Measurements from ENCODE around the gene KCNG2. TPM values are rescaled to one million over a fixed set of nuclear protein-coding genes. Genes with fewer than 3 reads are reported as not detected.
"Not testable (repeated sequence)": the region's sequence is repeated elsewhere in the genome, so short reads cannot be mapped to it uniquely, and the experiment has no call there.

KCNG2 gene
- polyA plus RNA-seq, 4 donors: 0.14 to 0.40 (median 0.28) TPM

GRCh38 chr18:79849328-79850207 is 51.8 kb downstream of the KCNG2 start:
- DNase-seq (ENCODE audit: low read depth in 4 of 4, low spot score in 3 of 4): no peak

DNA sequence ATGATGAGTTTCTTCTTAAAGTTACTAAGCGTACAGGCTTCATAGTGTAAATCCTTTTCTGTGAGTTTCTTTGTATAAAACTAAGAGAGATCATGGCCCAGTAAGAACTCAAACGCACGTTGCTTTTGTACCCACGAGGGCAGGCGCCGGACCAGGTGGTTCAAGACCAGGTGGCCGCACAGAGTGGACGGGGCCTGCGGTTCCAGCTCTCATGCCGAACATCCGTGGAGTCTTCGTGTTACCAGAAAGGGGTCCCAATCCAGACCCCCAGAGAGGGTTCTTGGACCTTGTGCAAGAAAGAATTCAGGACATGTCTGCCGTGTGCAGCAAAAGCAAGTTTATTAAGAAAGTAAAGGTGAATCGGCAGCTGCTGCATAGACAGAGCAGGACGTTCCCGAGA is 53.0 kb downstream of the KCNG2 start:
- no peak for DNase-seq (ENCODE audit: low read depth in 4 of 4, low spot score in 3 of 4)

- no peak for DNase-seq (ENCODE audit: low read depth in 4 of 4, low spot score in 3 of 4)
These were observed 53.8 kb downstream of the KCNG2 start for GRCh38 chr18:79851489-79851888.

DNA sequence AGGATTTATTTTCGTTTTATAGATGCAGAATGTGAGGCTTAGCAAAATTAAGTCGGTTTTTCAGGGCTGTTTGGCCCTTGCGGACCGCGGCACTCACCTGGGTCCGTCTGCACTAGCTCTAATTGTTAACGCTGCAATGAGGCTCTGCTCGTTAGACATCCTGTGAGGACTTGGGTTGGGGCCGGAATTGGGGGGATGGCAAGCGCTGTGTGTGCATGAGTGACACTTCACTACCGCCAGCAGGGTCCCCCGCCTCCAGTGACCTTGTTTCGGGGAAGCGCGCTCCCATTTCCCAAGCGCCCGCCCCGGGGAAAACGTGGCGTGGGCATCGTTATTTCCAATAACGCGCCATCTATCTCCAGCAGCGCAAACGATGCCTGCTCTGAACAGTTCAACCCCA is 54.2 kb downstream of the KCNG2 start:
- no peak for DNase-seq (ENCODE audit: low read depth in 4 of 4, low spot score in 3 of 4)

GRCh38 chr18:79852561-79853302 is 55.0 kb downstream of the KCNG2 start:
- DNase-seq (ENCODE audit: low read depth in 4 of 4, low spot score in 3 of 4): no peak

DNA sequence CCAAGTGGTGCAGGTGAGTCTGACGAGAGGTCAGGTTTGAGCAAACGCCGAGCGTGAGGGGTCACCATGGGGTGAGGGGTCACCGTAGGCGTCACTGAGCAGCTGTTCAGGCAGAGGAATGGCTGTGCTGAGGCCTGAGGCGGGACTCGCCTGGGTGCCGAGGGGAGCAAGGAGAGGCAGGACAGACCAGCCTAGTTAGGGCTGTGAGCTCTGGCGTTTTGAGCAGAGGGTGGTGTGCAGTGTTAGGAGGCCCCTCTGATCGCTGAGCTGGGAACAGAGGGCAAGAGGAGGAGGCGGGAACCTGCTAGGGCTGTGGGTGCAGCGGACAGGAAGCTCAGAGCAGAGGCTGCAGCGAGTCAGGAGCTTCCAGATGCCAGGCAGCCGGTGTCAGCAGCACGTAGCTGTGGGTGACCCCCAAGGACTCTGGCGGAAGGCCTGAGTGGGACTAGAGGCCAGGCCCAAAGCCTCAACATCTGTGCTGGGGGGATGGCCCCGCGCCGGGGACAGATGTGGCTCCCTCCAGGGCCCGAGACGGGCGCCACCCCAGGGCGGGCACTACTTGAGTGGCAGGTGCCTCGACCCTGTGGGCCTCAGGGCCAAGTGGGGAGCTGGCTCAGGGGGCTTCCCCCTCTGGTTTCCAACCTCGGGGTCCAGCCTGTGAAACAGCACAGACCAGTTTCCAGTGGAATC is 55.7 kb downstream of the KCNG2 start:
- DNase-seq (ENCODE audit: low read depth in 4 of 4, low spot score in 3 of 4): no peak

DNA sequence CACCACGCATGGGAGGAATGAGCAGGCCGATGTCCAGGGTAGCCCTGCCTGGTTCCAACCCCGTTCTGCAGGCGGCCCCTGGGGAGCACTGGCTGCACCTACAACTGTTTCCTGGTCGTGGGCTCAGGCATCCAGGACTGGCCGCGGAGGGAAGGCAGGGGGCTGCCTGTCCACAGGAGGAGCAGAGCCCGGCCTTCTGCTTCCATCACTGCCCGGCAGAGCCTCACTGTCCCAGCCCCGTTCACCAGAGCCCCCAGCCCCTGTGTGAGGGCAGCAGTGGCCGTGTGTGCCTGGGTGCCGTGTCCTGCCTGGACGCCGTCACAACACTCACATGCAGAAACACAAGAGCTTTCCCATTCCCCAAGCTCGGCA is 56.2 kb downstream of the KCNG2 start:
- DNase-seq (ENCODE audit: low read depth in 4 of 4, low spot score in 3 of 4): no peak

- DNase-seq (ENCODE audit: low read depth in 4 of 4, low spot score in 3 of 4): no peak
These were observed 57.6 kb downstream of the KCNG2 start for GRCh38 chr18:79855147-79855933.

DNA sequence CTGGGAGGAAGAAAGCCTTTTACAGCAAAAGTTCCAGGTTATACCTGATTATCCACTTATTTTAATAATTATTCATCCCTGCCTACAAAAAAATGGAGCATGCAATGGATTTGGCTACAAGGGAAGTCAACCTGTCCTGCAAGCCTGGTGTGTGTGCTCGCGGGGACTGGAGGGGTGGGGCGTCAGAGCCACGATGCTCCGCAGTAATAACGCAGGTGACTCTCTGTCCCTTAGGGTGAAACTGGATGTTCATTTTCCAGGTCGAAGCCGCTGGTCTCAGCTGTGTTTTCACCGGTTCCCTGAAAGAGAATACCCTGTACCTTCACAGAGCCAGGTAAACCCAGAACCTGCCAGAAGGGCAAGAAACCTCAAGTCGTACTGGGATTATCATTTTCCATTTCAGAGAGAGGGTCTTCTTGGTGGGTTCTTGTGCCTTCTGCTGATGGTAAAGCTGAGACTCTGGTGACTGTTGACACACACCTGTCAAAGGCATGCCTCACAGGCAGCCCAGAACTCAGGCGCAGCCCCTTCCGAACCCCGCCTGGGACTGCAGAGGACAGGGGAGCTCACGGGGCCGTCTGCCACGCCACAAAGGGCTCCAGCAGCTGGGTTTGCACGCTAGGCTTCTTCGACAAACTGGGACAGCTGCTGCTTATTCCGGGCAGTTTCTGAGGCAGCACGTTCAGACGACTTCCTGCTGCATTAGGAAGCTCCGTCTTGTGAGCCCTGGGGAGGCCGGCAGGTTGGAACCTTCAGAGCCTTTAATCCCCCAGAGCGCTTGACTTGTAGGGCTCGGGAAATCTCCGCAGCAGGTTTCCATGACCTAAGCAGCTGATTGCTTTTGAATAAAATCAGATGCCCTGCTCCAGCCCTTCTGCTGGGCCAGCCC is 58.6 kb downstream of the KCNG2 start:
- DNase-seq (ENCODE audit: low read depth in 4 of 4, low spot score in 3 of 4): no peak

DNA sequence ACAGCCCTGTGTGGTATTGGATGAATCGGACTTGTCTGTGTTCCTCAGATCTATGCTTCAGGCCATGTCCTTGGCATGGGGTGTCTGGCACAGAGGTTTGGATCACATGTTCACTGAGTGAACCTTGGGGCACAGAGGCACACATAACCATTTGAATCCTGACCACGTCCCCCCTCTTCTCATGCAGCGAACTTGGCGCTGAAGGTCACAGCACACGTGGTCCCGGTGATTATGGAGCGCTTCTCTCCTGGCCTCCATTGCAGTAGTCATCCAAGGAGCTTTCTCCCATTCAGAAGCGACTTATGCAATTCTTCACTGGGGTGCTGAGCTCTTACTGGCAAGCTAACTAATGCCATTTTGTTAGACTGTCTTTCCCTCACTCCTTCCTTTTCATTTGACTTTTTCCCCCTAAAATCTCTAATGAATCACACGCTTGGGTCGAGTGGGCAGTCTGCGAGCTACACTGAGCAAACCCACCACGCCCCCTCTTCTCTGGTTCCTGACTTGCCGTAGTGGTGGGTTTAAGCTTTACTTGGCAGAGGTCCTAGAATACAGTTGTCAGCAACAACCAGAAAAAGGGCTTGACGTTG is 59.4 kb downstream of the KCNG2 start:
- DNase-seq (ENCODE audit: low read depth in 4 of 4, low spot score in 3 of 4): no peak

- DNase-seq (ENCODE audit: low read depth in 4 of 4, low spot score in 3 of 4): no peak
These were observed 61.6 kb downstream of the KCNG2 start for GRCh38 chr18:79859314-79859713.

- no peak for DNase-seq (ENCODE audit: low read depth in 4 of 4, low spot score in 3 of 4)
These were observed 63.9 kb downstream of the KCNG2 start for GRCh38 chr18:79861687-79862086.

DNA sequence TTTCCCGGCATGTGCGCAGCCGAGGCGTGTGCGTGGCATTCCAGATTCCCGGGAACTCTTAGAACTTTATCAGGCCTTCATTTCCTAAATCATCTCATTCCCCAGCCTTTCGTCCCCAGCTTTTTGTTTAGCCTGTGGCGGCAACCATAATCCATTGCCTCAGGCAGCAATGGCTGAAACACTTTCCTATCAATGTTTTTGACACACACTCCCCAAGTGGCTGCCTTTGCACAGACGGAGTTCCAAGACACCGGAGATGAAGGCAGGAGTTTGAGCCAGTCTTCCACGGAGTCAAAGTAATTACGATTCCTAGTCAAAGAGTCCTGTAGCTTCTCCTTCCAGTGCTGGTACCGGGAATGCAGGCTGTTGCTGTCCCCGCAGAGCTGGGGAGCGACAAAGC is 64.8 kb downstream of the KCNG2 start:
- DNase-seq (ENCODE audit: low read depth in 4 of 4, low spot score in 3 of 4): no peak

DNA sequence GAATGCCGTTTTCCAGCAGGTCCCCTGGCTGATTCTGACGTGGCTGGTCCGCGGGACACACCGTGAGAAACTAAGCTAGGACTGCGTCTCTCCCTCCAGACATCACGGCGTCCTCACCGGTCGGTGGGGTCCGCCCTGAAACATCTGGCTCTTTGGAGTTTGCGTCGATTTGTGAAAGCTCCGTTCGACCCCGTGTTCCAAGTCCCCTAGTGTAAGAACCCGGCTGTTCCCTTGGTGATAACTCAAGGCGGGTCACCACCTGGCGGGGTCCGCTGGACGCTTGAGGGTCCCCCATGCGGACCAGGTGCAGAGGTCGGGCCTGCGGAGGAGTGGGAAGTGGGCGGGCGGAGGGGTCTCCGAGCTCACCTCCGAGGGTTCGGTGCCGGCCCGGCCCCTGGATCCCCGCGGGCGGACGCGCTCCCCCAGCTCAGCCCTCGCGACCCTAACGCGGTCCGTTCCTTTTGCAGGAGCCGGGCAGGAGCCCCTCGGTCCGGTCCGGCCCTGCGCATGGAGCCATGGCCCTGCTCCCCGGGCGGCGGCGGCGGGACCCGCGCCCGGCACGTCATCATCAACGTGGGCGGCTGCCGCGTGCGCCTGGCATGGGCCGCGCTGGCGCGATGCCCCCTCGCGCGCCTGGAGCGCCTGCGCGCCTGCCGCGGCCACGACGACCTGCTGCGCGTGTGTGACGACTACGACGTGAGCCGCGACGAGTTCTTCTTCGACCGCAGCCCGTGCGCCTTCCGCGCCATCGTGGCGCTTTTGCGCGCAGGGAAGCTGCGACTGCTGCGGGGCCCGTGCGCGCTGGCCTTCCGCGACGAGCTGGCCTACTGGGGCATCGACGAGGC is 65.6 kb downstream of the KCNG2 start:
- no peak for DNase-seq (ENCODE audit: low read depth in 4 of 4, low spot score in 3 of 4)

DNA sequence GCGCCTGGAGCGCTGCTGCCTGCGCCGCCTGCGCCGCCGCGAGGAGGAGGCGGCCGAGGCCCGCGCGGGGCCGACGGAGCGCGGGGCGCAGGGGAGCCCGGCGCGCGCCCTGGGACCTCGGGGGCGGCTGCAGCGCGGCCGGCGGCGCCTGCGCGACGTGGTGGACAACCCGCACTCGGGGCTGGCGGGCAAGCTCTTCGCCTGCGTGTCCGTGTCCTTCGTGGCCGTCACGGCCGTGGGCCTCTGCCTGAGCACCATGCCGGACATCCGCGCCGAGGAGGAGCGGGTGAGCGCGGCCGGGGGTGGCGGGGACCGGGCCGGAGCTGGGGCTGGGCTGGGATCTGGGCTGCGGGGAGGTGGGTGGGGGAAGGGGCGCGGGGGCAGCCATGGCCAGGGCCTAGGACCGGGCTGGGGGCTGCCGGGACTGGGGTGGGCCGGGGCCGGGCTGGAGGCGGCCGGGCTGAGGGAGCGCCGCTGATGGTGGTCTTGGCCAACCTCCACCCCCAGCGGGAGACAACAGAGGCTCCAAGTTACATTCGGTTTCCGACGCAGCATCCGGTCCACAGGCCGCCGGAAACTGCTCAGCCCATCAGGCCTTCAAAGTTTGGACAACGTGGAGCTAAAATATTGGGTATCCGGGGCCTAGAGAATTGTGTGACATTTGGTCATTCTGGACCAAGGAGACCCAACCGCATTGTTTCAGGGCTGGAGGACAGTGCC is 66.4 kb downstream of the KCNG2 start:
- no peak for DNase-seq (ENCODE audit: low read depth in 4 of 4, low spot score in 3 of 4)

DNA sequence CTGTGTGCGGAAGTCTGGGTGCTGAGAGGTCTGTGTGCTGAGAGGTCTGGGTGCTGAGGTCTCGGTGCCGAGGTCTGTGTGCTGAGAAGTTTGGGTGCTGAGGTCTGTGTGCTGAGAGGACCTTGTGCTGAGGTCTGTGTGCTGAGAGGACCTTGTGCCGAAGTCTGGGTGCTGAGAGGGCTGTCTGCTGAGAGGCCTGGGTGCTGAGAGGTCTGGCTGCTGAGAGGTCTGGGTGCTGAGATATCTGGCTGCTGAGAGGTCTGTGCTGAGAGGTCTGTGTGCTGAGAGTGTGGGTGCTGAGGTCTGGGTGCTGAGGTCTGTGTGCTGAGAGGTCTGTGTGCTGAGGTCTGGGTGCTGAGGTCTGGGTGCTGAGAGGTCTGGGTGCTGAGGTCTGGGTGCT is 67.2 kb downstream of the KCNG2 start:
- DNase-seq (ENCODE audit: low read depth in 4 of 4, low spot score in 3 of 4): not testable (repeated sequence)

DNA sequence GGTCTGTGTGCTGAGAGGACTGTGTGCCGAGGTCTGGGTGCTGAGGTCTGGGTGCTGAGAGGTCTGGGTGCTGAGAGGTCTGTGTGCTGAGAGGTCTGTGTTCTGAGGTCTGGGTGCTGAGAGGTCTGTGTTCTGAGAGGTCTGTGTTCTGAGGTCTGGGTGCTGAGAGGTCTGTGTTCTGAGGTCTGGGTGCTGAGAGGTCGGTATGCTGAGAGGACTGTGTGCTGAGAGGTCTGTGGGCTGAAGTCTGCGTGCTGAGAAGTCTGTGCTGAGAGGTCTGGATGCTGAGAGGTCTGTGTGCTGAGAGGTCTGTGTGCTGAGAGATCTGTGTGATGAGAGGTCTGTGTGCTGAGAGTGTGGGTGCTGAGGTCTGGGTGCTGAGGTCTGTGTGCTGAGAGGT is 68.2 kb downstream of the KCNG2 start:
- DNase-seq (ENCODE audit: low read depth in 4 of 4, low spot score in 3 of 4): not testable (repeated sequence)

All from left renal pelvis (tissue), 4 donors.